Tibial nerve (tissue), 4 donors: ENCODE data around the gene WAPL. TPM values are rescaled to one million over a fixed set of nuclear protein-coding genes. Genes with fewer than 3 reads are reported as not detected.

Experiments
- DNase-seq, 2 donors: peaks; one replicate each; pipeline ENCODE4 v3.0.0-alpha.2; 2019; ENCODE audit warnings: low spot score in 2 of 2
- H3K27ac ChIP-seq, 4 donors: fragments of 200-600 bp; sonication (generic) in 3 of 4; one replicate each; pipeline ENCODE4 v1.5.1; 2017 to 2019; ENCODE audit warnings: mild to moderate bottlenecking in 1 of 4
- H3K27me3 ChIP-seq, 2 donors: fragments of 200-600 bp; sonication (generic) in 1 of 2; one replicate each; pipeline versions ENCODE4 v1.5.1 to v1.6.0; 2017 to 2019
- H3K36me3 ChIP-seq, 3 donors: fragments of 200-600 bp; sonication (generic); one replicate each; pipeline ENCODE4 v1.5.1; 2018 to 2019
- H3K4me1 ChIP-seq, 4 donors: fragments of 200-600 bp; sonication (generic) in 3 of 4; one replicate each; pipeline ENCODE4 v1.5.1; 2017 to 2019
- H3K4me3 ChIP-seq, 4 donors: fragments of 200-600 bp; sonication (generic) in 3 of 4; one replicate each; pipeline ENCODE4 v1.5.1; 2017 to 2019; ENCODE audit warnings: mild to moderate bottlenecking in 1 of 4, moderate library complexity in 1 of 4
- H3K9me3 ChIP-seq, 4 donors: fragments of 200-600 bp; sonication (generic) in 3 of 4; one replicate each; pipeline ENCODE4 v1.5.1; 2017 to 2019
- CTCF ChIP-seq, 5 experiments: fragments of 200-600 bp in 3 of 5; fragments of 450-650 bp in 2 of 5; sonication (generic) in 3 of 5; IDR thresholded peaks; one replicate each; pipeline ENCODE4 v1.5.1; 2016 to 2019; ENCODE audit warnings: antibody characterized with exemption in 5 of 5, mild to moderate bottlenecking in 3 of 5, moderate library complexity in 2 of 5
- EP300 ChIP-seq, 2 donors: sonication (generic); formaldehyde crosslinking; IDR thresholded peaks; one replicate each; pipeline ENCODE4 v1.6.1; 2017; ENCODE audit warnings: antibody characterized with exemption in 2 of 2, mild to moderate bottlenecking in 1 of 2
- POLR2A ChIP-seq, 2 donors: fragments of 450-650 bp; IDR thresholded peaks; one replicate each; pipeline ENCODE4 v1.6.1; 2017; ENCODE audit warnings: antibody characterized with exemption in 2 of 2, mild to moderate bottlenecking in 2 of 2, moderate library complexity in 2 of 2
- WGBS, 2 donors: methylation state at CpG; one replicate each; pipeline ENCODE4 v1.1.5; 2018; 5-methylcytosine and 5-hydroxymethylcytosine counted together
- total RNA-seq, 4 donors: library from RNA; depleted of rRNA; stranded (reverse); fragments of >200 nt; gene quantifications; one replicate each; pipeline ENCODE4 v1.1.0, GENCODE V29; 2016

Gene WAPL
- total RNA-seq, 4 donors from 2014 or later: 26.7 to 50.4 (median 42.0) TPM

- peaks cover 0 to 4% (median 0%) of the 10 kb centered on the region in 4 donors for H3K9me3 ChIP-seq
- no peak for DNase-seq
- no peak overlapping the region for H3K27ac ChIP-seq
- H3K4me3 ChIP-seq: no peak overlapping the region
- TF ChIP-seq CTCF (IDR thresholded peaks at IDR 0.05) (no peak), EP300 (IDR thresholded peaks at IDR 0.05) (no peak)
- 46 to 62% methylated on average over 5 of the region's 5 CpGs for WGBS, 2 donors
- H3K36me3 ChIP-seq: no peaks in the 10 kb centered on the region
- no peaks in the 10 kb centered on the region for H3K27me3 ChIP-seq
- H3K4me1 ChIP-seq: peaks cover 0 to 12% (median 5%) of the 10 kb centered on the region in 4 donors
Observed at GRCh38 chr10:86415583-86415982, 106.0 kb downstream of the WAPL start.

GRCh38 chr10:86415116-86415515, 106.5 kb downstream of the WAPL start:
- no peaks in the 10 kb centered on the region for H3K36me3 ChIP-seq
- H3K9me3 ChIP-seq: peaks cover 0 to 4% (median 0%) of the 10 kb centered on the region in 4 donors
- no peaks in the 10 kb centered on the region for H3K27me3 ChIP-seq
- WGBS, 2 donors: 74 to 75% methylated on average over 3 of the region's 3 CpGs
- no peak overlapping the region for H3K4me3 ChIP-seq
- no peak for TF ChIP-seq POLR2A (IDR thresholded peaks at IDR 0.05)
- no peak for TF ChIP-seq CTCF (IDR thresholded peaks at IDR 0.05)
- no peak for TF ChIP-seq EP300 (IDR thresholded peaks at IDR 0.05)
- peaks cover 0 to 12% (median 5%) of the 10 kb centered on the region in 4 donors for H3K4me1 ChIP-seq
- no peak for DNase-seq
- H3K27ac ChIP-seq: no peak overlapping the region

- Histone ChIP-seq H3K27ac (no peak overlapping the region), H3K4me3 (no peak overlapping the region), H3K4me1 (peaks cover 0 to 12% (median 5%) of the 10 kb centered on the region in 4 donors), H3K9me3 (peaks cover 0 to 4% (median 0%) of the 10 kb centered on the region in 4 donors), H3K36me3 (no peaks in the 10 kb centered on the region), H3K27me3 (no peaks in the 10 kb centered on the region)
- no peak for TF ChIP-seq CTCF (IDR thresholded peaks at IDR 0.05)
- no peak for TF ChIP-seq EP300 (IDR thresholded peaks at IDR 0.05)
- no peak for TF ChIP-seq POLR2A (IDR thresholded peaks at IDR 0.05)
- DNase-seq: no peak
- WGBS, 2 donors: 48 to 55% methylated on average over 6 of the region's 6 CpGs
Observed at GRCh38 chr10:86413046-86413728, 108.4 kb downstream of the WAPL start.

- TF ChIP-seq CTCF (IDR thresholded peaks at IDR 0.05): no peak
- TF ChIP-seq EP300 (IDR thresholded peaks at IDR 0.05): no peak
- no peak for TF ChIP-seq POLR2A (IDR thresholded peaks at IDR 0.05)
- Histone ChIP-seq H3K4me1 (peaks cover 0 to 12% (median 5%) of the 10 kb centered on the region in 4 donors), H3K9me3 (peaks cover 0 to 4% (median 0%) of the 10 kb centered on the region in 4 donors), H3K36me3 (no peaks in the 10 kb centered on the region), H3K4me3 (no peak overlapping the region), H3K27me3 (no peaks in the 10 kb centered on the region), H3K27ac (no peak overlapping the region)
- WGBS, 2 donors: 74 to 88% methylated on average over 6 of the region's 6 CpGs
- no peak for DNase-seq
Observed at GRCh38 chr10:86411852-86412560, 109.6 kb downstream of the WAPL start.

GRCh38 chr10:86411281-86411841, 110.2 kb downstream of the WAPL start:
- H3K27me3 ChIP-seq: no peaks in the 10 kb centered on the region
- no peak overlapping the region for H3K4me3 ChIP-seq
- peak overlapping the region in 1 of 4 donors; percentile 17 for H3K27ac ChIP-seq
- H3K4me1 ChIP-seq: peaks cover 0 to 12% (median 5%) of the 10 kb centered on the region in 4 donors
- no peaks in the 10 kb centered on the region for H3K36me3 ChIP-seq
- TF ChIP-seq EP300 (IDR thresholded peaks at IDR 0.05): no peak
- TF ChIP-seq POLR2A (IDR thresholded peaks at IDR 0.05): no peak
- TF ChIP-seq CTCF (IDR thresholded peaks at IDR 0.05): no peak
- peaks cover 0 to 4% (median 0%) of the 10 kb centered on the region in 4 donors for H3K9me3 ChIP-seq
- DNase-seq: no peak
- WGBS, 2 donors: 15 to 26% methylated on average over 7 of the region's 7 CpGs
